Measurements from ENCODE around the gene NKD1.
"Not testable (repeated sequence)": the region's sequence is repeated elsewhere in the genome, so short reads cannot be mapped to it uniquely, and the experiment has no call there.

Gene NKD1

GRCh38 chr16:50579373-50579772 lies 31.2 kb downstream of the NKD1 start:
- not testable (repeated sequence) for H3K9me3 ChIP-seq (replicated peaks in 1 of 2; ENCODE audit: control insufficient read depth in 2 of 2, insufficient read depth in 1 of 2, low read depth in 1 of 2, low read length in 2 of 2); H3K36me3 ChIP-seq (replicated peaks in 1 of 2; ENCODE audit: control insufficient read depth in 2 of 2, insufficient read depth in 2 of 2, low read length in 2 of 2); H2BK120ac ChIP-seq (ENCODE audit: low read depth, low read length); H3K4me2 ChIP-seq (ENCODE audit: insufficient read depth, low read length, poor library complexity, severe bottlenecking); H3K18ac ChIP-seq (ENCODE audit: low read length); H2BK5ac ChIP-seq (ENCODE audit: low read length); H3K4ac ChIP-seq (ENCODE audit: low read length); H3K23ac ChIP-seq (ENCODE audit: low read depth, low read length, poor library complexity); H3K9ac ChIP-seq (ENCODE audit: low read depth, low read length, poor library complexity); H2AK5ac ChIP-seq (ENCODE audit: low read depth, low read length); H3K4me3 ChIP-seq (ENCODE audit: low read length in 2 of 2); H2BK15ac ChIP-seq (ENCODE audit: low read length); H3K27ac ChIP-seq (replicated peaks; ENCODE audit: low read length); H3K27me3 ChIP-seq (ENCODE audit: control insufficient read depth in 3 of 3, insufficient read depth in 3 of 3, low read depth in 1 of 3, low read length in 3 of 3); H4K91ac ChIP-seq (ENCODE audit: low read depth, low read length, poor library complexity); H2BK12ac ChIP-seq (ENCODE audit: low read length); DNase-seq (ENCODE audit: low spot score); H4K8ac ChIP-seq (ENCODE audit: low read depth, low read length); H3K79me1 ChIP-seq (ENCODE audit: low read depth, low read length); H3K14ac ChIP-seq (ENCODE audit: low read length); H2AFZ ChIP-seq (ENCODE audit: low read length)
- peaks cover 3 to 12% of the 10 kb centered on the region in 2 donors for H3K4me1 ChIP-seq (ENCODE audit: control insufficient read depth in 2 of 2, insufficient read depth in 1 of 2, low read depth in 1 of 2, low read length in 2 of 2)
- no CpG with 5 or more reads among the region's 32 CpGs for WGBS, 2 donors (ENCODE audit: extremely low coverage in 2 of 2, insufficient read length in 2 of 2, insufficient replicate concordance in 1 of 2)

GRCh38 chr16:50580180-50580798 lies 32.1 kb downstream of the NKD1 start:
- Histone ChIP-seq H3K27ac (replicated peaks; ENCODE audit: low read length) (no peak overlapping the region), H2BK120ac (ENCODE audit: low read depth, low read length) (no peak overlapping the region), H2AK5ac (ENCODE audit: low read depth, low read length) (no peak overlapping the region), H3K9me3 (replicated peaks in 1 of 2; ENCODE audit: control insufficient read depth in 2 of 2, insufficient read depth in 1 of 2, low read depth in 1 of 2, low read length in 2 of 2) (no peaks in the 10 kb centered on the region), H3K4me1 (ENCODE audit: control insufficient read depth in 2 of 2, insufficient read depth in 1 of 2, low read depth in 1 of 2, low read length in 2 of 2) (peaks cover 0 to 11% of the 10 kb centered on the region in 2 donors), H3K27me3 (ENCODE audit: control insufficient read depth in 3 of 3, insufficient read depth in 3 of 3, low read depth in 1 of 3, low read length in 3 of 3) (no peaks in the 10 kb centered on the region), H4K91ac (ENCODE audit: low read depth, low read length, poor library complexity) (no peak overlapping the region), H4K8ac (ENCODE audit: low read depth, low read length) (no peak overlapping the region), H2BK15ac (ENCODE audit: low read length) (no peak overlapping the region), H3K4me3 (ENCODE audit: low read length in 2 of 2) (no peak overlapping the region), H2BK12ac (ENCODE audit: low read length) (no peak overlapping the region), H3K18ac (ENCODE audit: low read length) (peak overlapping the region; percentile 20), H3K4ac (ENCODE audit: low read length) (no peak overlapping the region), H3K9ac (ENCODE audit: low read depth, low read length, poor library complexity) (no peak overlapping the region), H3K4me2 (ENCODE audit: insufficient read depth, low read length, poor library complexity, severe bottlenecking) (no peak overlapping the region), H3K23ac (ENCODE audit: low read depth, low read length, poor library complexity) (no peak overlapping the region), H3K36me3 (replicated peaks in 1 of 2; ENCODE audit: control insufficient read depth in 2 of 2, insufficient read depth in 2 of 2, low read length in 2 of 2) (peaks cover 0 to 3% of the 10 kb centered on the region in 2 donors), H2BK5ac (ENCODE audit: low read length) (no peak overlapping the region), H3K79me1 (ENCODE audit: low read depth, low read length) (no peaks in the 10 kb centered on the region), H3K14ac (ENCODE audit: low read length) (no peak overlapping the region), H2AFZ (ENCODE audit: low read length) (no peak overlapping the region)
- DNase-seq (ENCODE audit: low spot score): no peak
- no CpG with 5 or more reads among the region's 8 CpGs for WGBS, 2 donors (ENCODE audit: extremely low coverage in 2 of 2, insufficient read length in 2 of 2, insufficient replicate concordance in 1 of 2)

GRCh38 chr16:50581845-50582244 lies 33.6 kb downstream of the NKD1 start:
- no peak overlapping the region for H2AK5ac ChIP-seq (ENCODE audit: low read depth, low read length)
- H4K8ac ChIP-seq (ENCODE audit: low read depth, low read length): no peak overlapping the region
- H3K18ac ChIP-seq (ENCODE audit: low read length): no peak overlapping the region
- H3K4ac ChIP-seq (ENCODE audit: low read length): no peak overlapping the region
- no peak overlapping the region for H3K14ac ChIP-seq (ENCODE audit: low read length)
- H2AFZ ChIP-seq (ENCODE audit: low read length): no peak overlapping the region
- H2BK5ac ChIP-seq (ENCODE audit: low read length): no peak overlapping the region
- no peak overlapping the region for H3K9ac ChIP-seq (ENCODE audit: low read depth, low read length, poor library complexity)
- no peak overlapping the region for H3K23ac ChIP-seq (ENCODE audit: low read depth, low read length, poor library complexity)
- WGBS, 2 donors (ENCODE audit: extremely low coverage in 2 of 2, insufficient read length in 2 of 2, insufficient replicate concordance in 1 of 2): no CpG with 5 or more reads among the region's 4 CpGs
- peaks cover 0 to 3% of the 10 kb centered on the region in 2 donors for H3K36me3 ChIP-seq (replicated peaks in 1 of 2; ENCODE audit: control insufficient read depth in 2 of 2, insufficient read depth in 2 of 2, low read length in 2 of 2)
- H3K9me3 ChIP-seq (replicated peaks in 1 of 2; ENCODE audit: control insufficient read depth in 2 of 2, insufficient read depth in 1 of 2, low read depth in 1 of 2, low read length in 2 of 2): peaks cover 0 to 3% of the 10 kb centered on the region in 2 donors
- no peaks in the 10 kb centered on the region for H3K27me3 ChIP-seq (ENCODE audit: control insufficient read depth in 3 of 3, insufficient read depth in 3 of 3, low read depth in 1 of 3, low read length in 3 of 3)
- H4K91ac ChIP-seq (ENCODE audit: low read depth, low read length, poor library complexity): no peak overlapping the region
- H3K4me1 ChIP-seq (ENCODE audit: control insufficient read depth in 2 of 2, insufficient read depth in 1 of 2, low read depth in 1 of 2, low read length in 2 of 2): peaks cover 0 to 14% of the 10 kb centered on the region in 2 donors
- H2BK12ac ChIP-seq (ENCODE audit: low read length): no peak overlapping the region
- no peaks in the 10 kb centered on the region for H3K79me1 ChIP-seq (ENCODE audit: low read depth, low read length)
- H3K27ac ChIP-seq (replicated peaks; ENCODE audit: low read length): no peak overlapping the region
- H2BK15ac ChIP-seq (ENCODE audit: low read length): no peak overlapping the region
- no peak overlapping the region for H2BK120ac ChIP-seq (ENCODE audit: low read depth, low read length)
- no peak overlapping the region for H3K4me2 ChIP-seq (ENCODE audit: insufficient read depth, low read length, poor library complexity, severe bottlenecking)
- DNase-seq (ENCODE audit: low spot score): no peak
- H3K4me3 ChIP-seq (ENCODE audit: low read length in 2 of 2): no peak overlapping the region

GRCh38 chr16:50583211-50583610 lies 35.0 kb downstream of the NKD1 start:
- H2AFZ ChIP-seq (ENCODE audit: low read length): no peak overlapping the region
- H3K18ac ChIP-seq (ENCODE audit: low read length): no peak overlapping the region
- H3K9ac ChIP-seq (ENCODE audit: low read depth, low read length, poor library complexity): no peak overlapping the region

More at GRCh38 chr16:50583211-50583610, 35.0 kb downstream of the NKD1 start:
- no peak overlapping the region for H3K27ac ChIP-seq (replicated peaks; ENCODE audit: low read length)
- no peak overlapping the region for H2BK5ac ChIP-seq (ENCODE audit: low read length)
- H3K4me2 ChIP-seq (ENCODE audit: insufficient read depth, low read length, poor library complexity, severe bottlenecking): no peak overlapping the region
- no peak overlapping the region for H3K14ac ChIP-seq (ENCODE audit: low read length)
- H2BK15ac ChIP-seq (ENCODE audit: low read length): no peak overlapping the region
- no peaks in the 10 kb centered on the region for H3K79me1 ChIP-seq (ENCODE audit: low read depth, low read length)
- no CpG with 5 or more reads among the region's 3 CpGs for WGBS, 2 donors (ENCODE audit: extremely low coverage in 2 of 2, insufficient read length in 2 of 2, insufficient replicate concordance in 1 of 2)
- H3K9me3 ChIP-seq (replicated peaks in 1 of 2; ENCODE audit: control insufficient read depth in 2 of 2, insufficient read depth in 1 of 2, low read depth in 1 of 2, low read length in 2 of 2): peaks cover 0 to 7% of the 10 kb centered on the region in 2 donors
- H2AK5ac ChIP-seq (ENCODE audit: low read depth, low read length): no peak overlapping the region
- no peak overlapping the region for H4K8ac ChIP-seq (ENCODE audit: low read depth, low read length)
- H3K4me3 ChIP-seq (ENCODE audit: low read length in 2 of 2): no peak overlapping the region
- no peak overlapping the region for H4K91ac ChIP-seq (ENCODE audit: low read depth, low read length, poor library complexity)
- no peaks in the 10 kb centered on the region for H3K27me3 ChIP-seq (ENCODE audit: control insufficient read depth in 3 of 3, insufficient read depth in 3 of 3, low read depth in 1 of 3, low read length in 3 of 3)
- no peak for DNase-seq (ENCODE audit: low spot score)
- no peak overlapping the region for H3K23ac ChIP-seq (ENCODE audit: low read depth, low read length, poor library complexity)
- no peak overlapping the region for H2BK12ac ChIP-seq (ENCODE audit: low read length)
- H3K36me3 ChIP-seq (replicated peaks in 1 of 2; ENCODE audit: control insufficient read depth in 2 of 2, insufficient read depth in 2 of 2, low read length in 2 of 2): peaks cover 0 to 3% of the 10 kb centered on the region in 2 donors
- H3K4ac ChIP-seq (ENCODE audit: low read length): no peak overlapping the region
- peaks cover 0 to 14% of the 10 kb centered on the region in 2 donors for H3K4me1 ChIP-seq (ENCODE audit: control insufficient read depth in 2 of 2, insufficient read depth in 1 of 2, low read depth in 1 of 2, low read length in 2 of 2)
- no peak overlapping the region for H2BK120ac ChIP-seq (ENCODE audit: low read depth, low read length)

All from neuronal stem cell (in vitro differentiated cells).